ENCODE measurements around the gene ITGB1BP2. TPM values are rescaled to one million over a fixed set of nuclear protein-coding genes. Genes with fewer than 3 reads are reported as not detected.

ITGB1BP2 gene
- 0.25 TPM for polyA plus RNA-seq (2013, experiment 1 of 2)
- polyA plus RNA-seq (2013, experiment 2 of 2), result 0.36 TPM

GRCh38 chrX:71301195-71301924 lies at the start of gene ITGB1BP2:
Gene ITGB1BP2 (plus strand): TSS chrX:71301750. CDS start chrX:71301807, 57 bp downstream.
- H3K4ac ChIP-seq (ENCODE audit: low read depth in 1 of 2, low read length in 2 of 2), result no peak within 1 kb of the TSS
- no peak within 1 kb of the TSS for H3K4me3 ChIP-seq (ENCODE audit: insufficient read depth in 1 of 2, low read depth in 1 of 2, low read length in 2 of 2)
- DNase-seq, result peak; percentile 36
- no peak within 1 kb of the TSS for H3K14ac ChIP-seq (ENCODE audit: low read length in 2 of 2)
- H4K8ac ChIP-seq (ENCODE audit: low read length), result no peak within 1 kb of the TSS
- H2BK15ac ChIP-seq (ENCODE audit: low read depth, poor library complexity, severe bottlenecking), result no peak within 1 kb of the TSS
- WGBS, result 81% methylated on average over 8 of the region's 10 CpGs
- H3K27me3 ChIP-seq (ENCODE audit: control insufficient read depth in 1 of 2, insufficient read depth in 1 of 2, low read length in 2 of 2), result no peaks in the 10 kb centered on the region
- H2BK12ac ChIP-seq (ENCODE audit: low read length in 2 of 2), result no peak within 1 kb of the TSS
- no peak within 1 kb of the TSS for H3K4me2 ChIP-seq (ENCODE audit: low read length, poor library complexity, severe bottlenecking)
- H3K18ac ChIP-seq (ENCODE audit: low read depth in 1 of 2, low read length in 2 of 2), result no peak within 1 kb of the TSS
- no peak within 1 kb of the TSS for H2BK5ac ChIP-seq (ENCODE audit: low read depth, low read length, poor library complexity, severe bottlenecking)
- H3K27ac ChIP-seq (ENCODE audit: low read length, poor library complexity, severe bottlenecking), result peak within 1 kb of the TSS; percentile 45
- no peak within 1 kb of the TSS for H2AFZ ChIP-seq (ENCODE audit: low read depth, low read length)
- H2AK5ac ChIP-seq (ENCODE audit: low read length, severe bottlenecking), result no peak within 1 kb of the TSS
- peaks cover 2% of the 10 kb centered on the region for H3K4me1 ChIP-seq (ENCODE audit: control insufficient read depth, insufficient read depth, low read depth, low read length)
- no peak within 1 kb of the TSS for H3K9ac ChIP-seq (ENCODE audit: low read length)
- peaks cover 23 to 46% of the 10 kb centered on the region in 2 experiments for H3K36me3 ChIP-seq (ENCODE audit: control insufficient read depth in 1 of 2, insufficient read depth in 2 of 2, low read depth in 1 of 2, low read length in 2 of 2)
- peak within 1 kb of the TSS; percentile 49 for H2BK120ac ChIP-seq (ENCODE audit: low read depth, low read length)
- peaks cover 1% of the 10 kb centered on the region for H3K79me1 ChIP-seq (replicated peaks; ENCODE audit: low read length, poor library complexity, severe bottlenecking)
- no peak within 1 kb of the TSS for H4K91ac ChIP-seq (ENCODE audit: low read length)
- H3K9me3 ChIP-seq (ENCODE audit: control insufficient read depth, low read length), result no peaks in the 10 kb centered on the region
- no peak within 1 kb of the TSS for H3K23ac ChIP-seq (ENCODE audit: low read length in 2 of 2)

GRCh38 chrX:71252221-71252620 lies 49.3 kb upstream of the ITGB1BP2 start:
- no peak overlapping the region for H2BK15ac ChIP-seq (ENCODE audit: low read depth, poor library complexity, severe bottlenecking)
- no peak overlapping the region for H2AK5ac ChIP-seq (ENCODE audit: low read length, severe bottlenecking)
- no peak overlapping the region for H4K8ac ChIP-seq (ENCODE audit: low read length)
- peak overlapping the region; percentile 87 for H3K9ac ChIP-seq (ENCODE audit: low read length)
- H3K14ac ChIP-seq (ENCODE audit: low read length in 2 of 2), result no peak overlapping the region
- H3K18ac ChIP-seq (ENCODE audit: low read depth in 1 of 2, low read length in 2 of 2), result no peak overlapping the region
- H3K27ac ChIP-seq (ENCODE audit: low read length, poor library complexity, severe bottlenecking), result no peak overlapping the region
- H3K4me1 ChIP-seq (ENCODE audit: control insufficient read depth, insufficient read depth, low read depth, low read length), result peaks cover 14% of the 10 kb centered on the region
- peak overlapping the region in 1 of 2 experiments; percentile 85 for H3K4me3 ChIP-seq (ENCODE audit: insufficient read depth in 1 of 2, low read depth in 1 of 2, low read length in 2 of 2)
- no peak overlapping the region for H4K91ac ChIP-seq (ENCODE audit: low read length)
- no peak overlapping the region for H3K4ac ChIP-seq (ENCODE audit: low read depth in 1 of 2, low read length in 2 of 2)
- H3K9me3 ChIP-seq (ENCODE audit: control insufficient read depth, low read length), result no peaks in the 10 kb centered on the region
- H3K79me1 ChIP-seq (replicated peaks; ENCODE audit: low read length, poor library complexity, severe bottlenecking), result peaks cover 10% of the 10 kb centered on the region
- H3K27me3 ChIP-seq (ENCODE audit: control insufficient read depth in 1 of 2, insufficient read depth in 1 of 2, low read length in 2 of 2), result peaks cover 0 to 3% of the 10 kb centered on the region in 2 experiments
- H3K4me2 ChIP-seq (ENCODE audit: low read length, poor library complexity, severe bottlenecking), result peak overlapping the region; percentile 76
- H2BK5ac ChIP-seq (ENCODE audit: low read depth, low read length, poor library complexity, severe bottlenecking), result no peak overlapping the region
- H2BK12ac ChIP-seq (ENCODE audit: low read length in 2 of 2), result peak overlapping the region in 1 of 2 experiments; percentile 54
- no peak overlapping the region for H2AFZ ChIP-seq (ENCODE audit: low read depth, low read length)
- peaks cover 34 to 37% of the 10 kb centered on the region in 2 experiments for H3K36me3 ChIP-seq (ENCODE audit: control insufficient read depth in 1 of 2, insufficient read depth in 2 of 2, low read depth in 1 of 2, low read length in 2 of 2)
- H2BK120ac ChIP-seq (ENCODE audit: low read depth, low read length), result no peak overlapping the region
- DNase-seq, result no peak
- peak overlapping the region in 1 of 2 experiments; percentile 35 for H3K23ac ChIP-seq (ENCODE audit: low read length in 2 of 2)
- 78% methylated on average over 2 of the region's 2 CpGs for WGBS

- H3K27ac ChIP-seq (ENCODE audit: low read length, poor library complexity, severe bottlenecking), result peak overlapping the region; percentile 34
- peak overlapping the region; percentile 76 for H3K4me2 ChIP-seq (ENCODE audit: low read length, poor library complexity, severe bottlenecking)
- H3K36me3 ChIP-seq (ENCODE audit: control insufficient read depth in 1 of 2, insufficient read depth in 2 of 2, low read depth in 1 of 2, low read length in 2 of 2), result peaks cover 22 to 25% of the 10 kb centered on the region in 2 experiments
- peak overlapping the region; percentile 90 for H4K91ac ChIP-seq (ENCODE audit: low read length)
- H2BK15ac ChIP-seq (ENCODE audit: low read depth, poor library complexity, severe bottlenecking), result no peak overlapping the region
- H2BK5ac ChIP-seq (ENCODE audit: low read depth, low read length, poor library complexity, severe bottlenecking), result no peak overlapping the region
- H3K9me3 ChIP-seq (ENCODE audit: control insufficient read depth, low read length), result no peaks in the 10 kb centered on the region
- peak overlapping the region in 1 of 2 experiments; percentile 42 for H2BK12ac ChIP-seq (ENCODE audit: low read length in 2 of 2)
- peak overlapping the region; percentile 71 to 85 for H3K4me3 ChIP-seq (ENCODE audit: insufficient read depth in 1 of 2, low read depth in 1 of 2, low read length in 2 of 2)
- H2BK120ac ChIP-seq (ENCODE audit: low read depth, low read length), result peak overlapping the region; percentile 49
- no peak overlapping the region for H3K23ac ChIP-seq (ENCODE audit: low read length in 2 of 2)
- H3K4me1 ChIP-seq (ENCODE audit: control insufficient read depth, insufficient read depth, low read depth, low read length), result peaks cover 14% of the 10 kb centered on the region
- H3K27me3 ChIP-seq (ENCODE audit: control insufficient read depth in 1 of 2, insufficient read depth in 1 of 2, low read length in 2 of 2), result peaks cover 0 to 3% of the 10 kb centered on the region in 2 experiments
- no peak overlapping the region for H4K8ac ChIP-seq (ENCODE audit: low read length)
- H3K4ac ChIP-seq (ENCODE audit: low read depth in 1 of 2, low read length in 2 of 2), result peak overlapping the region in 1 of 2 experiments; percentile 89
- H3K14ac ChIP-seq (ENCODE audit: low read length in 2 of 2), result peak overlapping the region in 1 of 2 experiments; percentile 75
- no peak overlapping the region for H2AK5ac ChIP-seq (ENCODE audit: low read length, severe bottlenecking)
- peak; percentile 50 for DNase-seq
- peak overlapping the region; percentile 87 for H3K9ac ChIP-seq (ENCODE audit: low read length)
- H3K79me1 ChIP-seq (replicated peaks; ENCODE audit: low read length, poor library complexity, severe bottlenecking), result peaks cover 5% of the 10 kb centered on the region
- H3K18ac ChIP-seq (ENCODE audit: low read depth in 1 of 2, low read length in 2 of 2), result peak overlapping the region; percentile 69 to 91
- no peak overlapping the region for H2AFZ ChIP-seq (ENCODE audit: low read depth, low read length)
- WGBS, result under 1% methylated on average over 18 of the region's 35 CpGs
Observed at GRCh38 chrX:71253253-71254091, 48.1 kb upstream of the ITGB1BP2 start.

Data from mesenchymal stem cell (in vitro differentiated cells and primary cell).